GM12872 (cell line): ENCODE measurements around the gene MRPL21.

Source experiments
- TF ChIP-seq, protein P1 (sequence below): IDR thresholded peaks from 3 replicates; pipeline ENCODE4 v1.5.1; 2011; ENCODE audit warnings: low read depth, mild to moderate bottlenecking, low read length, moderate library complexity; ENCODE audit not compliant: insufficient read depth

MRPL21 gene

DNA sequence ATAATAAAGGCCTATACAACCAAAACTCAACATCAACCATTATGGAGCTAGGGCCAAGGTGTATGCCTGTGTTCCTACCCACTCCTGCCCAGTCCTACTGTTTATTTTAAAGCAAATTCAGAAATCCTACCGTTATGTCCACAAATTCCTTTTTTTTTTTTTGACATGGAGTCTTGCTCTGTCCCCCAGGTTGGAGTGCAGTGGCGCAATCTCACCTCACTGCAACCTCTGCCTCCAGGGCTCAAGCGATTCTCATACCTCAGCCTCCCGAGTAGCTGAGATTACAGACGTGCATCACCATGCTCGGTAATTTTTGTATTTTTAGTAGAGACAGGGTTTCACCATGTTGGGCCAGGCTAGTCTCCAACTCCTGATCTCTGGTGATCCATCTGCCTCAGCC, 58.8 kb downstream of the MRPL21 start:
- TF ChIP-seq, protein P1, sequence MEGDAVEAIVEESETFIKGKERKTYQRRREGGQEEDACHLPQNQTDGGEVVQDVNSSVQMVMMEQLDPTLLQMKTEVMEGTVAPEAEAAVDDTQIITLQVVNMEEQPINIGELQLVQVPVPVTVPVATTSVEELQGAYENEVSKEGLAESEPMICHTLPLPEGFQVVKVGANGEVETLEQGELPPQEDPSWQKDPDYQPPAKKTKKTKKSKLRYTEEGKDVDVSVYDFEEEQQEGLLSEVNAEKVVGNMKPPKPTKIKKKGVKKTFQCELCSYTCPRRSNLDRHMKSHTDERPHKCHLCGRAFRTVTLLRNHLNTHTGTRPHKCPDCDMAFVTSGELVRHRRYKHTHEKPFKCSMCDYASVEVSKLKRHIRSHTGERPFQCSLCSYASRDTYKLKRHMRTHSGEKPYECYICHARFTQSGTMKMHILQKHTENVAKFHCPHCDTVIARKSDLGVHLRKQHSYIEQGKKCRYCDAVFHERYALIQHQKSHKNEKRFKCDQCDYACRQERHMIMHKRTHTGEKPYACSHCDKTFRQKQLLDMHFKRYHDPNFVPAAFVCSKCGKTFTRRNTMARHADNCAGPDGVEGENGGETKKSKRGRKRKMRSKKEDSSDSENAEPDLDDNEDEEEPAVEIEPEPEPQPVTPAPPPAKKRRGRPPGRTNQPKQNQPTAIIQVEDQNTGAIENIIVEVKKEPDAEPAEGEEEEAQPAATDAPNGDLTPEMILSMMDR = no peak

- TF ChIP-seq, protein P1 = no peak
Measured at GRCh38 chr11:68844376-68844775, 59.3 kb downstream of the MRPL21 start.

GRCh38 chr11:68843703-68844312, 59.8 kb downstream of the MRPL21 start:
- TF ChIP-seq, protein P1 = peak; percentile 74

DNA sequence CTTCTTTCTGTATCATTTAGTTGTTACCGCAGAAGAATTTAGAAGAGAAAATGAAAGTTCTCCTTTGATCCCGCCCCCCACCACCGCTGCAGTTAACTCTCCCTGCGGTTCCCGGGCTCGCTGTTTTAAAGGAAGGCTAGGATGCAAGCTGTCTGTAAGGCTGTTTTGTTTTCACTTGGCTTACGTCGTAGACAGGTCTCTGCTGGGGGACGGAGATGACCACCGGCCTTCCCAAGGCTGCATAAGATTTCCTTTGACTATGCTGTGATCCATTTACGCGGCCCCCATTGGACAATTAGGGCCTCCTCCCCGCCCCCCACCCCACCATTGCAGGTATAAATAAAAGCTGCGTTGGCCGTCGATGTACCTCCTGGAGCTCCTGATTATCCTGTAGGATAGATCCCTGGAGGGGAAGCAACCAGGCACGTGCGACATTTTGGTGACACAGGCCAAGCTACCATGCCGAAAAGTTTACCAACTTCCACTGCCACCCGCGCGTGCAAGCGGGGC, 60.5 kb downstream of the MRPL21 start:
- TF ChIP-seq, protein P1 = no peak

- TF ChIP-seq, protein P1 = no peak
Measured at GRCh38 chr11:68842427-68843051, 61.1 kb downstream of the MRPL21 start.

GRCh38 chr11:68841718-68842426, 61.8 kb downstream of the MRPL21 start, which contains the start of gene CPT1A:
TSS of gene CPT1A (minus strand) at chr11:68841916. CDS start at chr11:68815474, 26,442 bp downstream.
- TF ChIP-seq, protein P1 = no peak
